Pancreas (tissue), 10 donors: ENCODE data around the gene FAXDC2. TPM values are rescaled to one million over a fixed set of nuclear protein-coding genes. Genes with fewer than 3 reads are reported as not detected.
A peak's percentile ranks its signal among the peaks of the same experiment; 100 is the strongest.

Experiments
- ATAC-seq, 4 donors: fragments of 200-7000 bp; cut with Tn5 transposase; one replicate each; pipeline versions ENCODE4 v1.8.0 to v1.9.1; 2020; ENCODE audit warnings: mild to moderate bottlenecking in 4 of 4, moderate library complexity in 4 of 4
- DNase-seq, 6 donors: peaks; one replicate each; pipeline ENCODE4 v3.0.0-alpha.2; 2020
- FAIRE-seq: peaks from 2 replicates; lab custom pipeline; 2012; peaks lifted over from hg19 to GRCh38; lab: Jason Lieb, UNC
- H3K27ac ChIP-seq, 4 donors: fragments of 200-600 bp; sonication (generic); 1 replicate in 3 of 4; 2 replicates in 1 of 4; pipeline versions ENCODE4 v1.5.0 to v1.8.0; 2020
- H3K27me3 ChIP-seq, 4 donors: fragments of 200-600 bp; one replicate each; pipeline ENCODE4 v1.8.0; 2021
- H3K36me3 ChIP-seq, 3 donors: fragments of 200-600 bp; sonication (generic) in 1 of 3; one replicate each; pipeline versions ENCODE4 v1.5.0 to v1.8.0; 2020 to 2021
- H3K4me1 ChIP-seq, 3 donors: fragments of 200-600 bp; one replicate each; pipeline ENCODE4 v1.8.0; 2021
- H3K4me3 ChIP-seq, 4 donors: fragments of 200-600 bp; sonication (generic) in 2 of 4; one replicate each; pipeline versions ENCODE4 v1.5.0 to v1.8.0; 2020 to 2021
- H3K9me3 ChIP-seq, 4 donors: fragments of 200-600 bp; one replicate each; pipeline ENCODE4 v1.8.0; 2021
- CTCF ChIP-seq, 4 donors: fragments of 200-600 bp; sonication (generic) in 3 of 4; IDR thresholded peaks; one replicate each; pipeline versions ENCODE4 v1.5.0 to v1.8.0; 2021; ENCODE audit warnings: antibody characterized with exemption in 4 of 4
- WGBS, 2 donors: extraction: QIAGEN DNeasy Blood & Tissue Kit; methylation state at CpG; one replicate each; pipeline ENCODE4 v1.1.7; 2013; 5-methylcytosine and 5-hydroxymethylcytosine counted together
- intact Hi-C, 3 donors: fragments of 100-400 bp; cut with DNase I; formaldehyde crosslinking; loops; one replicate each; pipeline versions ENCODE4 v1.11.1 to v1.14.2; 2022
- polyA plus RNA-seq, 2 donors: library from polyadenylated mRNA; stranded (reverse); fragments of 200-250 nt; gene quantifications; one replicate each; pipeline ENCODE4 v1.2.3, GENCODE V29; 2013
- total RNA-seq, 6 donors: library from RNA; stranded (reverse); fragmentation: NEBNext Ultra II Directional in 4 of 6; extraction: Animal tissue kit (Norgen Biotek cat#: 25700) in 4 of 6; gene quantifications; one replicate each; pipeline versions ENCODE4 v1.2.1 to v1.2.4, GENCODE V29; 2021 to 2023
- donor health status: healthy with polysubstance abuse.
- donor health status: DM: no; HTN: no; CAD: no; lungs with moderate emphysema.
- donor health status: DM: no; HTN: no; CAD: no.
- donor health status: control.
- donor health status: control.
- donor health status: Bipolar disorder and iron deficiency.
- donor health status: DM: yes; HTN: yes; CAD: no.
- donor health status: DM: no; HTN: no; CAD: no.
- donor health status: DM: no; HTN: no; CAD: no.
- donor health status: DM: yes; HTN: yes; CAD: no.

FAXDC2 gene
- total RNA-seq, result 10 to 100 TPM in 1 of 6 donors, 1 to 10 TPM in 5; 2.0 to 11.8 (median 4.7) TPM
- 10 to 100 TPM in 1 of 2 donors, 1 to 10 TPM in 1; 3.6 to 10.3 TPM for polyA plus RNA-seq

- Histone ChIP-seq H3K36me3 (no peaks in the 10 kb centered on the region), H3K27ac (peak within 1 kb of the TSS in 3 of 4 donors; percentile 38 to 81 (median 73)), H3K4me3 (peak within 1 kb of the TSS in 3 of 4 donors; percentile 18 to 36 (median 32)), H3K9me3 (no peaks in the 10 kb centered on the region), H3K4me1 (no peaks in the 10 kb centered on the region), H3K27me3 (no peaks in the 10 kb centered on the region)
- ATAC-seq (peak; percentile 87 to 97 (median 94)), FAIRE-seq (no peak), DNase-seq (peak in 5 of 6 donors; percentile 36 to 60 (median 50))
- TF ChIP-seq CTCF (IDR thresholded peaks at IDR 0.05), result no peak
- 26 to 27% methylated on average over 11 of the region's 11 CpGs for WGBS, 2 donors
- intact Hi-C loops, result no loop called here
Measured at GRCh38 chr5:154850255-154851062, at the start of gene FAXDC2. Gene FAXDC2 (minus strand): TSS chr5:154850603. CDS start chr5:154838178, 12,425 bp downstream.

GRCh38 chr5:154900066-154900465, 49.7 kb upstream of the FAXDC2 start:
- Histone ChIP-seq H3K36me3 (peaks cover 3 to 59% (median 22%) of the 10 kb centered on the region in 3 donors), H3K9me3 (no peaks in the 10 kb centered on the region), H3K4me1 (no peaks in the 10 kb centered on the region), H3K27me3 (no peaks in the 10 kb centered on the region), H3K27ac (no peak overlapping the region), H3K4me3 (no peak overlapping the region)
- FAIRE-seq, result no peak
- WGBS, 2 donors, result 91 to 97% methylated on average over 1 of the region's 1 CpG
- intact Hi-C loops, result no loop called here
- no peak for DNase-seq
- ATAC-seq, result no peak
- no peak for TF ChIP-seq CTCF (IDR thresholded peaks at IDR 0.05)

GRCh38 chr5:154899151-154899816, 48.9 kb upstream of the FAXDC2 start:
- FAIRE-seq (no peak), ATAC-seq (no peak), DNase-seq (no peak)
- Histone ChIP-seq H3K27me3 (no peaks in the 10 kb centered on the region), H3K9me3 (no peaks in the 10 kb centered on the region), H3K4me3 (no peak overlapping the region), H3K27ac (no peak overlapping the region), H3K36me3 (peaks cover 0 to 54% (median 22%) of the 10 kb centered on the region in 3 donors), H3K4me1 (no peaks in the 10 kb centered on the region)
- intact Hi-C loops, result no loop called here
- WGBS, 2 donors, result 89 to 92% methylated on average over 9 of the region's 9 CpGs
- TF ChIP-seq CTCF (IDR thresholded peaks at IDR 0.05), result no peak

GRCh38 chr5:154898210-154898609, 47.8 kb upstream of the FAXDC2 start:
- 82% methylated on average over 4 of the region's 4 CpGs for WGBS, 2 donors
- H3K9me3 ChIP-seq, result no peaks in the 10 kb centered on the region
- no peak for ATAC-seq
- peaks cover 0 to 56% (median 14%) of the 10 kb centered on the region in 3 donors for H3K36me3 ChIP-seq
- H3K4me3 ChIP-seq, result no peak overlapping the region
- no peaks in the 10 kb centered on the region for H3K27me3 ChIP-seq
- no peak overlapping the region for H3K27ac ChIP-seq
- FAIRE-seq, result no peak
- no peaks in the 10 kb centered on the region for H3K4me1 ChIP-seq
- intact Hi-C loops, result no loop called here
- TF ChIP-seq CTCF (IDR thresholded peaks at IDR 0.05), result no peak
- no peak for DNase-seq
